A549 (cell line): Measurements from ENCODE around the gene ARHGEF10L. TPM values are rescaled to one million over a fixed set of nuclear protein-coding genes. Genes with fewer than 3 reads are reported as not detected.

Experiments
- ATAC-seq, 2 experiments: fragments of 200-7000 bp in 1 of 2; fragments of >200 bp in 1 of 2; cut with Nextera tagmentation in 1 of 2; cut with Tn5 transposase in 1 of 2; 3 replicates each; pipeline versions ENCODE4 v1.8.0 to v1.9.1; 2018 to 2020; ENCODE audit warnings: mild to moderate bottlenecking in 1 of 2, moderate library complexity in 1 of 2
- CTCF ChIA-PET: fragments of 300-600 bp; sonication (Branson Sonifier 250); formaldehyde crosslinking; extraction: SDS; loops from one replicate; lab custom pipeline; 2021; ENCODE audit warnings: antibody characterized with exemption, inconsistent platforms; lab: Yijun Ruan, JAX
- POLR2A ChIA-PET: fragments of 350-600 bp; formaldehyde crosslinking; extraction: SDS; loops from one replicate; lab custom pipeline; 2021; ENCODE audit warnings: antibody characterized with exemption, inconsistent platforms; lab: Yijun Ruan, JAX
- DNase-seq, 2 experiments: peaks; one replicate each; pipeline versions ENCODE4 v3.0.0 to v3.0.0-alpha.2; 2011 to 2016; ENCODE audit warnings: low read depth in 1 of 2, low spot score in 1 of 2
- FAIRE-seq: peaks from 2 replicates; lab custom pipeline; 2011; peaks lifted over from hg19 to GRCh38; lab: Jason Lieb, UNC
- H3K27ac ChIP-seq, 2 experiments: fragments of >200 bp; sonication (Bioruptor Twin); formaldehyde crosslinking; 3 replicates each; pipeline ENCODE4 v1.5.1; 2016 to 2017
- H3K4me1 ChIP-seq: fragments of >200 bp; sonication (Bioruptor Twin); formaldehyde crosslinking; 3 replicates; pipeline ENCODE4 v1.6.1; 2016
- H3K4me2 ChIP-seq: fragments of >200 bp; sonication (Bioruptor Twin); formaldehyde crosslinking; 3 replicates; pipeline ENCODE4 v1.6.1; 2016
- H3K4me3 ChIP-seq: fragments of >200 bp; sonication (Bioruptor Twin); formaldehyde crosslinking; 3 replicates; pipeline ENCODE4 v1.5.1; 2016
- H3K9me3 ChIP-seq: fragments of >200 bp; sonication (Bioruptor Twin); formaldehyde crosslinking; 3 replicates; pipeline ENCODE4 v1.6.1; 2016
- BHLHE40 ChIP-seq: IDR thresholded peaks from 2 replicates; pipeline ENCODE4 v1.6.1; 2012; ENCODE audit warnings: low read depth, low read length, inconsistent platforms
- CEBPB ChIP-seq, 2 experiments: fragments of >200 bp in 1 of 2; sonication (Bioruptor Twin) in 1 of 2; formaldehyde crosslinking in 1 of 2; IDR thresholded peaks; 2 replicates each; pipeline ENCODE4 v1.6.1; 2012 to 2016
- CTCF ChIP-seq: fragments of >200 bp; sonication (Bioruptor Twin); formaldehyde crosslinking; IDR thresholded peaks from 3 replicates; pipeline ENCODE4 v1.5.1; 2016
- E2F6 ChIP-seq: IDR thresholded peaks from 2 replicates; pipeline ENCODE4 v1.6.1; 2012; ENCODE audit warnings: low read depth, borderline replicate concordance
- EHMT2 ChIP-seq: fragments of 200-600 bp; sonication (generic); IDR thresholded peaks from 2 replicates; pipeline ENCODE4 v1.6.1; 2016; ENCODE audit warnings: antibody characterized with exemption, low read depth, mild to moderate bottlenecking, moderate library complexity
- ELK1 ChIP-seq: fragments of 150-350 bp; IDR thresholded peaks from 2 replicates; pipeline ENCODE4 v1.6.1; 2014; ENCODE audit warnings: low read depth, mild to moderate bottlenecking, low read length
- FOSL2 ChIP-seq, 2 experiments: fragments of 450-650 bp in 1 of 2; fragments of >200 bp in 1 of 2; sonication (Bioruptor Twin) in 1 of 2; formaldehyde crosslinking; IDR thresholded peaks; 2 replicates each; pipeline versions ENCODE4 v1.5.0 to v1.6.1; 2016 to 2020; ENCODE audit warnings: mild to moderate bottlenecking in 1 of 2, moderate library complexity in 1 of 2
- GATA3 ChIP-seq: IDR thresholded peaks from 2 replicates; pipeline ENCODE4 v1.6.1; 2012; ENCODE audit warnings: borderline replicate concordance
- HDAC2 ChIP-seq: fragments of 200-600 bp; sonication (generic); IDR thresholded peaks from 2 replicates; pipeline ENCODE4 v1.6.1; 2016
- HES2 ChIP-seq: fragments of >200 bp; sonication (Bioruptor Twin); formaldehyde crosslinking; IDR thresholded peaks from 2 replicates; pipeline ENCODE4 v1.6.1; 2016
- HOXB13 ChIP-seq: fragments of 250-450 bp; sonication (Bioruptor Pico); IDR thresholded peaks from 2 replicates; pipeline ENCODE4 v1.5.0; 2020; ENCODE audit warnings: low read depth, mild to moderate bottlenecking, moderate library complexity
- KDM1A ChIP-seq: fragments of 200-600 bp; sonication (generic); IDR thresholded peaks from 2 replicates; pipeline ENCODE4 v1.6.1; 2016; ENCODE audit warnings: low read depth, mild to moderate bottlenecking
- KDM5A ChIP-seq: fragments of 200-600 bp; sonication (generic); IDR thresholded peaks from 2 replicates; pipeline ENCODE4 v1.6.1; 2016; ENCODE audit warnings: antibody characterized with exemption, mild to moderate bottlenecking
- MYC ChIP-seq: IDR thresholded peaks from 2 replicates; pipeline ENCODE4 v1.6.1; 2012; ENCODE audit warnings: mild to moderate bottlenecking, inconsistent platforms, low read length, improper control_type of control experiment, borderline replicate concordance
- PBX3 ChIP-seq: IDR thresholded peaks from 2 replicates; pipeline ENCODE4 v1.6.1; 2012
- PHF8 ChIP-seq: fragments of 200-600 bp; sonication (generic); IDR thresholded peaks from 2 replicates; pipeline ENCODE4 v1.6.1; 2016; ENCODE audit warnings: low read depth, mild to moderate bottlenecking, antibody characterized with exemption, moderate library complexity, borderline replicate concordance
- RAD21 ChIP-seq, 2 experiments: fragments of >200 bp in 1 of 2; sonication (Bioruptor Twin) in 1 of 2; formaldehyde crosslinking in 1 of 2; IDR thresholded peaks in 1 of 2; conservative IDR thresholded peaks in 1 of 2; 2 replicates in 1 of 2; 3 replicates in 1 of 2; pipeline ENCODE4 v1.6.1; 2012 to 2018; ENCODE audit warnings: inconsistent platforms in 1 of 2
- RCOR1 ChIP-seq: fragments of 150-350 bp; IDR thresholded peaks from 2 replicates; pipeline ENCODE4 v1.6.1; 2014; ENCODE audit warnings: antibody characterized with exemption, low read length, low read depth
- RFX5 ChIP-seq: fragments of 450-650 bp; IDR thresholded peaks from 2 replicates; pipeline ENCODE4 v1.7.1; 2014; ENCODE audit warnings: antibody characterized with exemption, mild to moderate bottlenecking, moderate library complexity
- RNF2 ChIP-seq: fragments of 200-600 bp; sonication (generic); IDR thresholded peaks from 2 replicates; pipeline ENCODE4 v1.6.1; 2016; ENCODE audit warnings: low read depth, mild to moderate bottlenecking, antibody characterized with exemption, moderate library complexity, borderline replicate concordance
- SMC3 ChIP-seq: fragments of >200 bp; sonication (Bioruptor Twin); formaldehyde crosslinking; IDR thresholded peaks from 3 replicates; pipeline ENCODE4 v1.6.1; 2018; ENCODE audit warnings: inconsistent platforms
- SREBF2 ChIP-seq: fragments of 450-650 bp; IDR thresholded peaks from 2 replicates; pipeline ENCODE4 v1.6.1; 2014; ENCODE audit warnings: mild to moderate bottlenecking, moderate library complexity
- TP53 ChIP-seq: fragments of 250-450 bp; sonication (Bioruptor Pico); IDR thresholded peaks from 2 replicates; pipeline ENCODE4 v1.5.0; 2021; ENCODE audit warnings: mild to moderate bottlenecking, moderate library complexity
- ZSCAN20 ChIP-seq: fragments of 250-450 bp; sonication (Bioruptor Pico); IDR thresholded peaks from 2 replicates; pipeline ENCODE4 v1.8.0; 2022; ENCODE audit warnings: mild to moderate bottlenecking, moderate library complexity
- WGBS: methylation state at CpG from one replicate; pipeline ENCODE4 v1.1.6; 2017; ENCODE audit errors: missing lambda C conversion rate; 5-methylcytosine and 5-hydroxymethylcytosine counted together
- polyA plus RNA-seq, 4 experiments: library from polyadenylated mRNA; depleted of rRNA in 3 of 4; stranded (reverse); fragments of >200 nt; fragmentation: RNase III in 1 of 4; extraction: RNeasy Plus Mini Kit Qiagen cat#74134 plus additional on column Dnase treatment in 1 of 4; gene quantifications; 2 replicates in 3 of 4; 3 replicates in 1 of 4; pipeline ENCODE4 v1.2.3, GENCODE V29; 2011 to 2017
- TF ChIP-seq, protein P1 (sequence below): fragments of 200-600 bp; sonication (generic); IDR thresholded peaks from 2 replicates; pipeline ENCODE4 v1.6.1; 2016; ENCODE audit warnings: antibody characterized with exemption, mild to moderate bottlenecking, moderate library complexity

The ARHGEF10L gene
- polyA plus RNA-seq, 2 of the 4 experiments (the other 2 are of a cell fraction), result 3.5 to 5.2 TPM

- DNase-seq, result no peak
- Histone ChIP-seq H3K4me3 (no peak overlapping the region), H3K9me3 (no peaks in the 10 kb centered on the region), H3K4me1 (no peaks in the 10 kb centered on the region), H3K4me2 (no peak overlapping the region), H3K27ac (no peak overlapping the region)
- no peak for ATAC-seq
- no peak for TF ChIP-seq CEBPB (IDR thresholded peaks at IDR 0.05)
- TF ChIP-seq PHF8, result no peak
- TF ChIP-seq RNF2, result no peak
- no peak for TF ChIP-seq CTCF
- no peak for TF ChIP-seq HDAC2
- TF ChIP-seq KDM1A, result no peak
- no peak for TF ChIP-seq MYC
- no peak for TF ChIP-seq FOSL2 (IDR thresholded peaks at IDR 0.05)
- TF ChIP-seq FOSL2 (CRISPR knock-in tag; IDR thresholded peaks at IDR 0.05), result no peak
- no peak for TF ChIP-seq ELK1
- no peak for TF ChIP-seq TP53
- TF ChIP-seq BHLHE40, result no peak
- no peak for TF ChIP-seq KDM5A
- TF ChIP-seq RAD21 (conservative IDR thresholded peaks at IDR 0.05 in 1 of 2, IDR thresholded peaks at IDR 0.05 in 1 of 2), result no peak
- CTCF ChIA-PET, result no interaction called here
- FAIRE-seq, result no peak
- 90% methylated on average over 2 of the region's 7 CpGs for WGBS
- POLR2A ChIA-PET, result no interaction called here
These were observed 146.8 kb downstream of the ARHGEF10L start for GRCh38 chr1:17686258-17686657.

- H3K9me3 ChIP-seq, result no peaks in the 10 kb centered on the region
- CTCF ChIA-PET, result interaction anchor here (1.1 kb wide), 1 partner anchor 9 kb away, joined by 4 read pairs; no protein-coding TSS in a partner anchor
These were observed 147.6 kb downstream of the ARHGEF10L start for GRCh38 chr1:17687145-17687544.

More at GRCh38 chr1:17687145-17687544, 147.6 kb downstream of the ARHGEF10L start:
- no peak overlapping the region for H3K27ac ChIP-seq
- H3K4me3 ChIP-seq, result no peak overlapping the region
- TF ChIP-seq KDM1A (no peak), RCOR1 (no peak), RFX5 (no peak), HOXB13 (CRISPR knock-in tag) (no peak), HDAC2 (no peak), MYC (no peak), SREBF2 (no peak), PBX3 (no peak), E2F6 (no peak), GATA3 (no peak), SMC3 (no peak), ZSCAN20 (no peak), EHMT2 (no peak), HES2 (no peak), FOSL2 (IDR thresholded peaks at IDR 0.05) (no peak), FOSL2 (CRISPR knock-in tag; IDR thresholded peaks at IDR 0.05) (no peak), TP53 (no peak)
- TF ChIP-seq, protein P1, sequence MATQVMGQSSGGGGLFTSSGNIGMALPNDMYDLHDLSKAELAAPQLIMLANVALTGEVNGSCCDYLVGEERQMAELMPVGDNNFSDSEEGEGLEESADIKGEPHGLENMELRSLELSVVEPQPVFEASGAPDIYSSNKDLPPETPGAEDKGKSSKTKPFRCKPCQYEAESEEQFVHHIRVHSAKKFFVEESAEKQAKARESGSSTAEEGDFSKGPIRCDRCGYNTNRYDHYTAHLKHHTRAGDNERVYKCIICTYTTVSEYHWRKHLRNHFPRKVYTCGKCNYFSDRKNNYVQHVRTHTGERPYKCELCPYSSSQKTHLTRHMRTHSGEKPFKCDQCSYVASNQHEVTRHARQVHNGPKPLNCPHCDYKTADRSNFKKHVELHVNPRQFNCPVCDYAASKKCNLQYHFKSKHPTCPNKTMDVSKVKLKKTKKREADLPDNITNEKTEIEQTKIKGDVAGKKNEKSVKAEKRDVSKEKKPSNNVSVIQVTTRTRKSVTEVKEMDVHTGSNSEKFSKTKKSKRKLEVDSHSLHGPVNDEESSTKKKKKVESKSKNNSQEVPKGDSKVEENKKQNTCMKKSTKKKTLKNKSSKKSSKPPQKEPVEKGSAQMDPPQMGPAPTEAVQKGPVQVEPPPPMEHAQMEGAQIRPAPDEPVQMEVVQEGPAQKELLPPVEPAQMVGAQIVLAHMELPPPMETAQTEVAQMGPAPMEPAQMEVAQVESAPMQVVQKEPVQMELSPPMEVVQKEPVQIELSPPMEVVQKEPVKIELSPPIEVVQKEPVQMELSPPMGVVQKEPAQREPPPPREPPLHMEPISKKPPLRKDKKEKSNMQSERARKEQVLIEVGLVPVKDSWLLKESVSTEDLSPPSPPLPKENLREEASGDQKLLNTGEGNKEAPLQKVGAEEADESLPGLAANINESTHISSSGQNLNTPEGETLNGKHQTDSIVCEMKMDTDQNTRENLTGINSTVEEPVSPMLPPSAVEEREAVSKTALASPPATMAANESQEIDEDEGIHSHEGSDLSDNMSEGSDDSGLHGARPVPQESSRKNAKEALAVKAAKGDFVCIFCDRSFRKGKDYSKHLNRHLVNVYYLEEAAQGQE, result no peak
- H3K4me1 ChIP-seq, result no peaks in the 10 kb centered on the region
- FAIRE-seq (no peak), DNase-seq (no peak), ATAC-seq (no peak)
- POLR2A ChIA-PET, result no interaction called here
- 76% methylated on average over 7 of the region's 7 CpGs for WGBS
- no peak overlapping the region for H3K4me2 ChIP-seq
